ENCODE measurements around the gene ADRM1.

- TF ChIP-seq POLR2A (IDR thresholded peaks at IDR 0.05; ENCODE audit: low read depth): no peak
- no peak for TF ChIP-seq CTCF (IDR thresholded peaks at IDR 0.05)
Observed at GRCh38 chr20:62285151-62285550, 17.6 kb upstream of the ADRM1 start.

Data from esophagus muscularis mucosa (tissue), 3 donors.